Gastrocnemius medialis (tissue), 4 donors: ENCODE data around the gene DCUN1D1. TPM values are rescaled to one million over a fixed set of nuclear protein-coding genes. Genes with fewer than 3 reads are reported as not detected.
A peak's percentile ranks its signal among the peaks of the same experiment; 100 is the strongest.

Experiments
- ATAC-seq, 2 donors: fragments of 150-250 bp; one replicate each; pipeline ENCODE4 v1.9.1; 2016
- DNase-seq, 2 donors: peaks; one replicate each; pipeline ENCODE4 v3.0.0-alpha.2; 2019
- H3K27ac ChIP-seq, 4 donors: fragments of 200-600 bp; sonication (generic); 1 replicate in 1 of 4; 2 replicates in 3 of 4; pipeline ENCODE4 v1.5.1; 2016 to 2018; ENCODE audit warnings: mild to moderate bottlenecking in 2 of 4, moderate library complexity in 1 of 4
- H3K27me3 ChIP-seq, 3 donors: fragments of 200-600 bp; sonication (generic) in 2 of 3; 1 replicate in 1 of 3; 2 replicates in 2 of 3; pipeline versions ENCODE4 v1.5.1 to v1.6.0; 2016 to 2019; ENCODE audit warnings: mild to moderate bottlenecking in 1 of 3, moderate library complexity in 1 of 3
- H3K36me3 ChIP-seq, 2 donors: fragments of 200-600 bp; sonication (generic) in 1 of 2; one replicate each; pipeline ENCODE4 v1.5.1; 2017 to 2018
- H3K4me1 ChIP-seq, 2 donors: fragments of 200-600 bp; sonication (generic) in 1 of 2; one replicate each; pipeline ENCODE4 v1.5.1; 2016 to 2017; ENCODE audit warnings: mild to moderate bottlenecking in 2 of 2
- H3K4me3 ChIP-seq, 4 donors: fragments of 200-600 bp; sonication (generic) in 3 of 4; 1 replicate in 1 of 4; 2 replicates in 3 of 4; pipeline ENCODE4 v1.5.1; 2016 to 2019; ENCODE audit warnings: mild to moderate bottlenecking in 2 of 4
- H3K9me3 ChIP-seq, 3 donors: fragments of 200-600 bp; sonication (generic) in 2 of 3; 1 replicate in 1 of 3; 2 replicates in 2 of 3; pipeline ENCODE4 v1.5.1; 2016 to 2019
- POLR2A ChIP-seq, 2 donors: fragments of 450-650 bp; IDR thresholded peaks; one replicate each; pipeline ENCODE4 v1.6.1; 2017; ENCODE audit warnings: antibody characterized with exemption in 2 of 2, mild to moderate bottlenecking in 2 of 2, moderate library complexity in 2 of 2
- in situ Hi-C, 4 donors: fragments of 200-750 bp; cut with MboI; loops; one replicate each; pipeline versions ENCODE4 v1.15.0 to v1.8.0; 2017; ENCODE audit warnings: low sequenced_read_pairs in 4 of 4
- intact Hi-C: fragments of 100-400 bp; cut with DNase I; formaldehyde crosslinking; loops from one replicate; pipeline ENCODE4 v1.15.1; 2023; ENCODE audit warnings: low total_unique reads
- total RNA-seq, 4 donors: library from RNA; depleted of rRNA; stranded (reverse); fragments of >200 nt; gene quantifications; one replicate each; pipeline versions ENCODE4 v1.1.0 to v1.2.3, GENCODE V29; 2016
- TF ChIP-seq, protein P1 (sequence below), 5 experiments: fragments of 450-650 bp in 3 of 5; fragments of 200-600 bp in 2 of 5; sonication (generic) in 2 of 5; IDR thresholded peaks in 4 of 5; conservative IDR thresholded peaks in 1 of 5; 1 replicate in 4 of 5; 2 replicates in 1 of 5; pipeline ENCODE4 v1.5.1; 2016 to 2019; ENCODE audit warnings: antibody characterized with exemption in 5 of 5, mild to moderate bottlenecking in 3 of 5, moderate library complexity in 3 of 5

DCUN1D1 gene
- total RNA-seq, 4 donors from 2014 or later = 42.2 to 116 (median 54.4) TPM

DNA sequence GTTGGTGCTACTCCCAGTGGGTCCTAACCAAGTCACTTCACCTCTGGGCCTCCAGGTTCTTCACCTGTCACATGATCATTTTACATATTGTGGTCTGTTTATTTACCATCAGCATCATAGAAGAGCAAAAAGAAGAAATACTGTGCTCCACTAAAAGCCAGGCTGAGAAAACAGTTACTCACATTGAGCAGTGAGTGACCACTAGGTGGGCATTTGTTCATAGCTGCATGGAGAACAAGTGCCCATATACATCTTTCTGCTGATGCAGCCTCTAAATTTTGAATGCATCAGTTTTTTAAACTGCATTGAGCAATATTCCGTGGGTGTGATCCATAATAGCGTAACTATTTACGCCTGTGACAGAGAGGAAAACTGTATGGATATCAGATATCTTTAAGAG, 76.2 kb downstream of the DCUN1D1 start:
- intact Hi-C loops = no loop called here
- H3K4me3 ChIP-seq = no peak overlapping the region

DNA sequence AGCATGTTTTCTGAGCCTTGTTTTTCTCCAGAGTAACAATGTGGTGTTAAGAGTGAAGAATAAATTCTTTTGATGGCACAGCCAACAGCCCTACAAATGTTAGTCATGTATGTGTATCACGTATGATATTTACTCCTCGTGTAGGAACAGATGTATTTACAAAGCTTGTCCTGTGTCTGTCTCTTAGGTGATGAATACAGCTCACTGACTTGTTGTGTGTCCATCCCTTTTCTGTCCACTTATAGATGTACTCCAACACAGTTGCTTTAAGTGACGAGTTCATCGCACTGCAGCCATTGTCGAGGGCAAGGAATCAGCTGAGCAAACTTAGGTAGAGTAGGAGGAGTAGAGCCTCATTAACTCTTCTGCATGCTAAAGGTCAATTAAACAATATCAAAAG, 78.1 kb downstream of the DCUN1D1 start:
- Histone ChIP-seq H3K9me3 (no peaks in the 10 kb centered on the region), H3K27ac (no peak overlapping the region), H3K27me3 (no peaks in the 10 kb centered on the region), H3K4me3 (no peak overlapping the region), H3K4me1 (no peaks in the 10 kb centered on the region), H3K36me3 (peaks cover 0 to 64% of the 10 kb centered on the region in 2 donors)
- ATAC-seq (no peak), DNase-seq (no peak)
- intact Hi-C loops (no loop called here), in situ Hi-C loops (no loop called here)
- TF ChIP-seq POLR2A (IDR thresholded peaks at IDR 0.05) = no peak
- TF ChIP-seq, protein P1, sequence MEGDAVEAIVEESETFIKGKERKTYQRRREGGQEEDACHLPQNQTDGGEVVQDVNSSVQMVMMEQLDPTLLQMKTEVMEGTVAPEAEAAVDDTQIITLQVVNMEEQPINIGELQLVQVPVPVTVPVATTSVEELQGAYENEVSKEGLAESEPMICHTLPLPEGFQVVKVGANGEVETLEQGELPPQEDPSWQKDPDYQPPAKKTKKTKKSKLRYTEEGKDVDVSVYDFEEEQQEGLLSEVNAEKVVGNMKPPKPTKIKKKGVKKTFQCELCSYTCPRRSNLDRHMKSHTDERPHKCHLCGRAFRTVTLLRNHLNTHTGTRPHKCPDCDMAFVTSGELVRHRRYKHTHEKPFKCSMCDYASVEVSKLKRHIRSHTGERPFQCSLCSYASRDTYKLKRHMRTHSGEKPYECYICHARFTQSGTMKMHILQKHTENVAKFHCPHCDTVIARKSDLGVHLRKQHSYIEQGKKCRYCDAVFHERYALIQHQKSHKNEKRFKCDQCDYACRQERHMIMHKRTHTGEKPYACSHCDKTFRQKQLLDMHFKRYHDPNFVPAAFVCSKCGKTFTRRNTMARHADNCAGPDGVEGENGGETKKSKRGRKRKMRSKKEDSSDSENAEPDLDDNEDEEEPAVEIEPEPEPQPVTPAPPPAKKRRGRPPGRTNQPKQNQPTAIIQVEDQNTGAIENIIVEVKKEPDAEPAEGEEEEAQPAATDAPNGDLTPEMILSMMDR (IDR thresholded peaks at IDR 0.05 in 4 of 5, conservative IDR thresholded peaks at IDR 0.05 in 1 of 5) = no peak

More for the DNA sequence above, 76.2 kb downstream of the DCUN1D1 start:
- H3K4me1 ChIP-seq = no peaks in the 10 kb centered on the region
- in situ Hi-C loops = no loop called here
- H3K27me3 ChIP-seq = no peaks in the 10 kb centered on the region
- H3K27ac ChIP-seq = no peak overlapping the region
- no peaks in the 10 kb centered on the region for H3K9me3 ChIP-seq
- H3K36me3 ChIP-seq = peaks cover 0 to 57% of the 10 kb centered on the region in 2 donors
- TF ChIP-seq, protein P1 (IDR thresholded peaks at IDR 0.05 in 4 of 5, conservative IDR thresholded peaks at IDR 0.05 in 1 of 5) = peak in 1 of 5 experiments; percentile 19
- no peak for TF ChIP-seq POLR2A (IDR thresholded peaks at IDR 0.05)
- no peak for DNase-seq
- no peak for ATAC-seq

DNA sequence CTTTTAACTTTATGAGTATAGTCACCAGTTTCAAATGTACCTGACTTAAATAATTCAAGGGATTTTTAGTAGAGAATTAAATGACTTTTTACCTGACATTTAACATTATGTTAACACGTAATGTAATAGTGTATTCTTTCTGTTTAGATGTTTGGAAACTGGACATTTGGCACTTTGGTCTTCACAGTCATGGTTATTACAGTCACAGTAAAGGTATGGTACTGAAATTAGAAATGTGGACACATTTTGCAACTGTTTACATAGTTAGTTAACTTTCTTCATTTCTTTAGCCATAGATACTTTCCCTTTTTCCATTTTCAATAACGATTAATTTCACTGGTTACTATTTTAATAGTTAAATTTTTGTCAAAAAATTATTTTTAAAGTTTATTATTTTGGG, 83.8 kb downstream of the DCUN1D1 start:
- Histone ChIP-seq H3K27ac (no peak overlapping the region), H3K27me3 (no peaks in the 10 kb centered on the region), H3K4me1 (peaks cover 8% of the 10 kb centered on the region in 2 donors), H3K9me3 (no peaks in the 10 kb centered on the region), H3K4me3 (no peak overlapping the region), H3K36me3 (peaks cover 0 to 25% of the 10 kb centered on the region in 2 donors)
- no peak for ATAC-seq
- TF ChIP-seq POLR2A (IDR thresholded peaks at IDR 0.05) = no peak
- TF ChIP-seq, protein P1 (IDR thresholded peaks at IDR 0.05 in 4 of 5, conservative IDR thresholded peaks at IDR 0.05 in 1 of 5) = no peak
- in situ Hi-C loops (no loop called here), intact Hi-C loops (no loop called here)
- DNase-seq = no peak

DNA sequence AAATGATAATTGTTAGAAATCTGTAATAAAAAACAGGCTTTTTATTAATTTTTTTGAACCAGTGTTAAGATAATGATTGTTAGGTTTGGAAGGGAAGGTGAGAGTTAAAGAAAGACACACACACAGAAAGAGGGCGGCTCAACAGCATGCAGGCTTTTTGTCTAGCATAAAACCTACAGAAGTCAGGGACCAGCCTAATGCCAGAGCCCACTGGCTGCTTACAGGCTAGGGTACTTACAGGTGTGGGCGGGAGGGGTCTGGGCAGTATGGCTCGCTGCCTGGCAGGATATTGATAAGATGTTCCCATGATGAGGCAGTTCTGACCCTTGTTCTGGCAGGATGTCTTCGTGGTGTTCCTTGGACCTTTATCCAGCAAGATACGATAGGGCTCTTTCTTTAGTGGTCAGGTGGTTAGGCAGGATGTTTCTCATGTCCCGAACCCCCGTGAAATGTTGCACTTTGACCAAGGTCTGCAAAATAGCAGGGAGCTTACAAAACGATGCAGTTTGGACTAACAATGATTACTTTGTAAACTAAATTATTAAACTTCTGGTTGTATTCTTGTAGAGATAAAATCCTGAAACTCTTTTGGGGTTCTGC, 84.7 kb downstream of the DCUN1D1 start:
- Histone ChIP-seq H3K4me1 (peaks cover 8% of the 10 kb centered on the region in 2 donors), H3K27me3 (no peaks in the 10 kb centered on the region), H3K9me3 (no peaks in the 10 kb centered on the region), H3K4me3 (no peak overlapping the region), H3K36me3 (peaks cover 0 to 32% of the 10 kb centered on the region in 2 donors), H3K27ac (no peak overlapping the region)
- no peak for TF ChIP-seq POLR2A (IDR thresholded peaks at IDR 0.05)
- TF ChIP-seq, protein P1 (IDR thresholded peaks at IDR 0.05 in 4 of 5, conservative IDR thresholded peaks at IDR 0.05 in 1 of 5) = no peak
- intact Hi-C loops (no loop called here), in situ Hi-C loops (no loop called here)
- DNase-seq (no peak), ATAC-seq (no peak)

DNA sequence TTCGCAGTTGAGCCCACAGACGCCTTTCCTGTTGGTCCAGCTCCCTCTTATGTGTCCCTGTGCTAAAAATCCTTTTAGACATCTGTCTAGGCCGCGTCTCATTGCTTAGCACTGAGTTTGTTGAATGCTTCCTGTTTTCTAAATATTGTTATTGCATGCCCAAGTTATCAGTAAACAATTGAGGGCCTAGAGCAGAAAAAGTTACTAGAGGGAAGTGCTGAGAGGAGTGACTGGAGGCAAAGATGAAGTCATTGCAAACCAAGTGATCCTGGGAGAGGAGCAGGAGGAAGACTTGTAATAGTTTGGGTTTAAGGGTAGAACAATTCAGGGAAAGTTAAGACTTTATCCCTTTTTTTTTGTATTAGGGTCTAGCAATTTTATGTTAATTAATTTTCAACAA, 88.1 kb downstream of the DCUN1D1 start:
- intact Hi-C loops = no loop called here
- in situ Hi-C loops = no loop called here
- Histone ChIP-seq H3K27me3 (no peaks in the 10 kb centered on the region), H3K4me1 (peaks cover 8% of the 10 kb centered on the region in 2 donors), H3K9me3 (no peaks in the 10 kb centered on the region), H3K4me3 (no peak overlapping the region), H3K27ac (no peak overlapping the region), H3K36me3 (peaks cover 0 to 32% of the 10 kb centered on the region in 2 donors)
- no peak for ATAC-seq
- no peak for DNase-seq
- TF ChIP-seq, protein P1 (IDR thresholded peaks at IDR 0.05 in 4 of 5, conservative IDR thresholded peaks at IDR 0.05 in 1 of 5) = no peak
- TF ChIP-seq POLR2A (IDR thresholded peaks at IDR 0.05) = no peak
